Inferior parietal cortex (tissue), 1 donor: ENCODE measurements around the gene RAF1.
A peak's percentile ranks its signal among the peaks of the same experiment; 100 is the strongest.
"Not testable (repeated sequence)": the region's sequence is repeated elsewhere in the genome, so short reads cannot be mapped to it uniquely, and the experiment has no call there.

ENCODE experiments used
- DNase-seq: peaks from one replicate; pipeline ENCODE4 v3.0.0-alpha.2; 2016; ENCODE audit errors: extremely low spot score

The RAF1 gene

DNA sequence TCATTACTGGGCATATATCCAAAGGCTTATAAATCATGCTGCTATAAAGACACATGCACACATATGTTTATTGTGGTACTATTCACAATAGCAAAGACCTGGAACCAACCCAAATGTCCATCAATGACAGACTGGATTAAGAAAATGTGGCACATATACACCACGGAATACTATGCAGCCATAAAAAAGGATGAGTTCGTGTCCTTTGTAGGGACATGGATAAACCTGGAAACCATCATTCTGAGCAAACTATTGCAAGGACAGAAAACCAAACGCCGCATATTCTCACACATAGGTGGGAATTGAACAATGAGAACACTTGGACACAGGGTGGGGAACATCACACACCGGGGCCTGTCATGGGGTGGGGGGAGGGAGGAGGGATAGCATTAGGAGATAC, 23.1 kb downstream of the RAF1 start:
- DNase-seq = not testable (repeated sequence)

GRCh38 chr3:12638105-12638504, 25.8 kb downstream of the RAF1 start:
- DNase-seq = no peak

DNA sequence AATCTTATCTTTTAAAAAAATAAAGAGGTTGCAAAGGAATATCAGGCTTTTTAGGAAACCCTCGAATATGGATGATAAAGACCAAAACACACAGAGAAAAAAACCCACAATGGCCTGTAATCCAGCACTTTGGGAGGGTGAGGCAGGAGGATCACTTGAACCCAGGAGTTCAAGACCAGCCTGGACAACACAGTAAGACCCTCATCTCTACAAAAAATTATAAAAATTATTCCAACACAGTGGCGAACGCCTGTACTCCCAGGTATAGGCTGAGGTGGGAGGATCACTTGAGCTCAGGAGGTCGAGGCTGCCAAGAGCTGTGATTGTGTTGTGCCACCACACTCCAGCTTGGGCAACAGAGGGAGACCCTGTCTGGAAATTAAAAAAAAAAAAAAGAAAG, 30.8 kb downstream of the RAF1 start:
- DNase-seq = no peak

- DNase-seq = no peak
These were observed 31.4 kb downstream of the RAF1 start for GRCh38 chr3:12632523-12632922.

- DNase-seq = not testable (repeated sequence)
These were observed 33.1 kb downstream of the RAF1 start for GRCh38 chr3:12630843-12631242.

- DNase-seq = no peak
These were observed 33.6 kb downstream of the RAF1 start for GRCh38 chr3:12630292-12630691.

DNA sequence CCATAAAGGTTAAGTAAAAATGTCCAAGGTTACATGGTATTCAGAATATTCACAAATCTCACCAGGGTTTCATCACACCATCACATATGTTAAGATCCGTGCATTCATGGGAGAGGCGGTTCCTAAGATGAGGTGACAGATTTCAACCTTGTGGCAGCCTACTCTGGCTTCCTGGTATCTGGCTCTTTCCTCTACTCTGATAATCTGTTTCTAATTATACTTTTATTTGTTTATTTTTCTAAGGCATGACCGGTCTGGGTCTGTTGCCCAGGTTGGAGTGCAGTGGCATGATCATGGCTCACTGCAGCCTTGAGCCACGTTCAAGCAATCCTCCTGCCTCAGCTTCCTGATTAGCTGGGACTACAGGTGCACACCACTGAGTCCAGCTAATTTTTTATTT, 34.4 kb downstream of the RAF1 start:
- DNase-seq = no peak

GRCh38 chr3:12628813-12629212, 35.1 kb downstream of the RAF1 start:
- DNase-seq = no peak

DNA sequence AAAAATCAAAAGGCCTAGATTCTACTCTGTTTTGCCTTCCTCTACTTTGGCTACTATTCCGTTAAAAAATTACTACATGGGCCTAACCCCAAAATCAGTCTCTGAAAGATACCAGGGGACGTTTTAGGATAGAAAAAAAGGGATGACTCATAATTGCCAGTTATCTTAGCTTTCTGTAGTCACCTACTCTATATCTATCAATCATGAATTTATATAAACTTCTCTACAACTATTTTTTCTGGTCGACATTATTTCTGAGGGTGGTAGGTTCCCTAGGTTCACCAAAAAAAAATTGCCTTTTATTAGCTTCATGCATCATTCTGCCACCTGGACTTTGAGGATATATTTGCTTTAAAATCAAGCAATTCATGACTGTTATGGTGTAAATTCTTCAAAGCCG, 36.5 kb downstream of the RAF1 start:
- DNase-seq = no peak

DNA sequence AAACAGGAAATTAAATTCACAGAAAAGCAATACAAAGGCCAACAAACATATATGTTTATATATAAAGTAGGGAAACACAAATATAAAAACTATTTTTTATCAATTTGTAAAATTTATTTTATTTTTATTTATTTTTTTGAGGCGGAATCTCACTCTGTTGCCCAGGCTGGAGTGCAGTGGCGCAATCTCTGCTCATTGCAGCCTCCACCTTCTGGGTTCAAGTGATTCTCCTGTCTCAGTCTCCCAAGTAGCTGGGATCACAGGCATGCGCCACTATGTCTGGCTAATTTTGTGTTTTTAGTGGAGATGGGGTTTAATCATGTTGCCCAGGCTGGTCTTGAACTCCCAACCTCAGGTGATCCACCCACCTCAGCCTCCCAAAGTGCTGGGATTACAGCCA, 39.0 kb downstream of the RAF1 start:
- not testable (repeated sequence) for DNase-seq

DNA sequence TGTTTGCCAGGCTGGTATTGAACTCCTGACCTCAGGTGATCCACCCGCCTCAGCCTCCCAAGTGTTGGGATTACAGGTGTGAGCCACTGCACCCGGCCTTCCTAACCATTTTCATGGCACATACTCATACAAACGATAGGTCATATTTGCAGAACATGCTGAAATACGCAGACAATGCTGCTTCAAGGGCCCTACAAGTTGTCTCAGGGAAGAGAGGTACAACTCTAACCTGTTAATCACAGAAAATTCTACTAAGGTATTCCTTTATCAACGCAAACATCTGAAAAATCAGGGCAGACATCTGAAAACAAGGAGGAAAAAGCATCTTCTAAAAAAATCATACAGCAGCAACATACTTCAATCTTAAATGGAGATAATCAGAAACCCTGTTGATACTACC, 39.9 kb downstream of the RAF1 start:
- DNase-seq = no peak

DNA sequence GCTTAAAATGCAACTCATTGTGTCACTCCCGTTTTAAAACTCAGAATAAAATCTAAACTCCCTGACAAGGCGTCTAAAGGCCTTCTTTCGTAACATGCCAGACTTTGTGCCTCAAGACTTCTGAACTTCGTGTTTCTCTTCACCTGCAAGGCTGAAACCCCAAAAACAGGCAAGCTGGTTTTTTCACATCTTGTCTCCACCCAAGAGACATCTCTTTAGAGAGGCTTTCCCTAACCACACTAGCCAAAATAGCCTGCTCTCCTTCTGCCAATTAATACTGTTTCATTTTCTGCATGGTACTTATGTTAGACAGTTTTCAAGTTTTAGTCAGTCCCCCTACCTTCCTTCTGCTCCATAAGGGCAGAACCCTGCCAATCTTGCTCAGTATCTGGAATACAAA, 41.6 kb downstream of the RAF1 start:
- DNase-seq = no peak

GRCh38 chr3:12620729-12621128, 43.2 kb downstream of the RAF1 start:
- no peak for DNase-seq

DNA sequence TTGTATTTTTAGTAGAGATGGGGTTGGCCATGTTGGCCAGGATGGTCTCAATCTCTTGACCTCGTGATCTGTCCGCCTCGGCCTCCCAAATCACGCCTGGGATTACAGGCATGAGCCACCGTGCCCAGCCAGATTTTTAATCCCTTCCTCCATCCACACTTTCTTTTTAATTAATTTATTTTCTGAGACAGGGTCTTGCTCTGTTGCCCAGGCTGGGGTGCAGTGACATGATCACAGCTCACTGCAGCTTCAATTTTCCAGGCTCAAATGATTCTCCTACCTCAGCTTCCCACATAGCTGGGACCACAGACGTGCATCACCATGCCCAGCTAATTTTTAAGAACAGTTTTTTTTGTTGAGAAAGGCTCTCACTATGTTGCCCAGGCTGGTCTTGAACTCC, 43.6 kb downstream of the RAF1 start:
- no peak for DNase-seq

DNA sequence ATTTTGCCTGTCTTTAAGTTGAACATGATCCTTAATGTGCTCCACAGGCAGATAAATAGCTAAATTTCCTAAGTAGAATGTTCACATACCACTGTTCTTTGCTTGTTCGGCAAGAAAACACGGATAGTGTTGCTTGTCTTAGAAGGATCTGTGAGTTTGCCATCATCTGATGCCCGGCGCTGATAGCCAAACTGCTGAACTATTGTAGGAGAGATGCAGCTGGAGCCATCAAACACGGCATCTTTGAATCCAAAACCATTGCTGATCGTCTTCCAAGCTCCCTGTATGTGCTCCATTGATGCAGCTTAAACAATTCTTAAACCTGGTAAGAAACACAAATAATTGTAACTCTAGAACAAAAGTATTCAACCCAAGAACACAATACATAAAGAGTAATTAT, 45.5 kb downstream of the RAF1 start:
- DNase-seq = no peak

DNA sequence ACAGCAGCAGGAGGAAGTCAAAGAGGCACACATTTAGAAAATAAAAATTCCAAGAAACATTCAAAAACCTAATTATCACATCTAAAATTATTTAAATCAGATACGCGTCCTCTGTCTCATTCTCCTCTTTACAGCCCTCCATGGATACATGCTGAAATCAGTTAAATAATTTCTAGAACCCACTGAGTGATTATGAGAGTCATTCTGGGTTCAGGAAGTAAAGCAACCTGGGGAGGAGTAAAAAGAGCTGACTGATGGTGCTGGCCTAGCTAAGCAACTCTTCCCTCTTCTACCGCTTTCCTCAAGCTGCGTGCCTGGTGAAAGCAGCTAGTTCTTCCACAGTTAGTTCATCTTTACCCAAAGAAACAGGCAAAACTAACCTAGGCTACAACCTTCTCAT, 48.7 kb downstream of the RAF1 start:
- no peak for DNase-seq

DNA sequence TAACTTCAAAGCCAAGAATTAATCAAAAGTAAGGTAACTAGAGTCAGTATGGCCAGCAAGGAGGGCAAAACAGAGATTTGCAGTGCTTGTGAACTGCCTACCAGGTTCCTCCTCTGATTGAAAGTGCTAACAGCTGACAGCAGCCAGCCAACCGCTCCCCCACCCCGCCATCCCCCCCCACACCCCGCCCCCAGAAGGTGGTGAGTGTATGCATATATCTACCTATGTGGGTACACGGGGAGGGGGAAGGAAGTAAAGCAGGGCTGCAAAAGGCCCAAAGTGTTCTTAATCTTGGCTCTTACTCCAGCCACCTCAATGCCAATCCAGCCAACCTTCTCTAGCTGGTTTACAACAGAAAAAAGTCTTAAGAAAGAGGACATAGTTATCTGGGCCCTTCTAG, 50.7 kb downstream of the RAF1 start:
- DNase-seq = no peak

- no peak for DNase-seq
These were observed 51.2 kb downstream of the RAF1 start for GRCh38 chr3:12612514-12613226.

DNA sequence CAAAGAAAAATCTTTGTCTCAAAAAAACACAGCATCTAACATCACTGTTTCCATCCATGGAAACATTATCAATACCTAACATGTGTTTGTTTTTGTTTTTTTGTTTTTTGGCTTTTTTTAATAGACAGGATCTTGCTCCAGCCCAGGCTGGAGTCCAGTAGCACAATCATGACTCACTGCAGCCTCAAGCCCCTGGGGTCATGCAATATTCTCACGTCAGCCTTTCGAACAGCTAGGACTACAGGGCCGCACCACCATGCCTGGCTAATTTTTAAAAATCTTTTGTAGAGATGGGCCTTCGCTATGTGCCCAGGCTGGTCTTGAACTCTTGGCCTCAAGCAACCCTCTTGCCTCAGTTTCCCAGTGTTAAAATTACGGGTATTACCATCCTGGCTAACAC, 52.8 kb downstream of the RAF1 start:
- DNase-seq = no peak

DNA sequence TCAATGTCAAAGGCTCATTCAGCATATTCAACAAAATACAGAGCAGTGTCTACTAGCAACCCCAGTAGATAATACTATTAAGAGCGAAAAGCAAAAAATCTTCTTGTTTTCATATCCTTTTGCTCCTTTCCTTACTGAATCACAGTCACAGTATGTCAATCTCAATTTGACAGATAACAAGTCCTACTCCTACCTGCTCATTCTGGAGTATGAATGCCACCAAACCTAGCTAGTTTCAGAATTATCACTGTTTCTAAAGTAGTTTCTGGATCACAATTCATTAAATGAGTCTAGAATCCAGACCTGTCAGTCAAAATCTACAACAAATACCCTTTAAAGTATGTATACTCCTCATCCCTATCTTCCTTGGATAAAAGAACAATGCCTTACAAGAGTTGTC, 55.5 kb downstream of the RAF1 start:
- no peak for DNase-seq

- no peak for DNase-seq
These were observed 59.9 kb downstream of the RAF1 start for GRCh38 chr3:12603969-12604368.

DNA sequence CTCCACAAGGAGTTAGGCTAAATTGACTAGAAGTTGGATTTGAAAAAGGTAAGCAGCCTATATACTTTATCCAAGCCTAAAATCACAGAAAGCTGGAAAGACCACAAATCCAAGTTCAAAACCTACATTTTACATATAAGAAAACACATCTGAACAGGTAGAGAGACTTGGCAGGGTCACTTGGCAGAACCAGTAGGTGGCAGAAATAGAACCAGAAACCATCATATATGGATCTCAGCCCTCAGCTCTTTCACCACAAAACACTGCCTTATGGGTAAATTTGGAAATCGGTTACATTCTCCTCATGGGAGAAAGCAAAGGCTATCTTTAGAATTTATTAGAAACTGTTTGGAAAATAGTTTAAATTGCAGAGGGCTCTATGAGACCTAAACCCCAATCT, 62.8 kb downstream of the RAF1 start:
- no peak for DNase-seq

DNA sequence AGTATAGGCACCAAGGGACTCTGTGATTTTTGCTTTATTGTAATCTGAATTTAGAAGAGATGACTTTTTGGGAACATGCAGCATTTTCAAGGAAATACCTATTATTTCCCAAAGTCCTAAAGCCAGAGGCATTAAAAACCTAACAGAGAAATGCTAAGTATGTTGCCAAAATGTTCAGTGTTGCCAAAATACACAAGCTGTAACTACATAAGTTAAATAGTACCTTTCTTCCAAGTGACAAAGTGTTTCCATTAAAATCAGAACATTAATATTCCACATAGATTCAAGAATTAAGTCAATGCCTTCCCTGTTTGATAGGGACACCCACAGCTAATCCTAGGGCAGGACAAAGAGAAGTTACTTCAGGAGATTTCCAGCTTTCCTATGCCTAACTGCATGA, 65.0 kb downstream of the RAF1 start:
- no peak for DNase-seq

DNA sequence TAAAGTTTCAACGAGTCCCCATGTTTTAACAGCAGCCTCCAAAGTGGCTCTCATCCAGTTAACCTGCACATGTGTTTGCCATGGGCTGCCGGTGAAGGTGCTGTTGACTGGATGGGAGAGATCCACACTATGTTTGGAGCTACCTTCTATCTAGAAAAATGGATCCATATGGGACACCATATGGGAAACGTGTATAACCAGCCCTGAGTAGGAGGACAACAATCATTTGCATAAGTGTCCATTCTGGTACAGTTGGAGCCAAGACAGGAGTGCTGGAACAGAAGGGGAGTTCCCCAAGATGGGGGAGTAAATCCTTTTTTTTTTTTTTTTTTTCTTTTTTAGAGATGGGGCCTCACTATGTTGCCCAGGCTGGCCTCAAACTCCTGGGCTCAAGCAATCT, 70.4 kb downstream of the RAF1 start:
- peak; percentile 39 for DNase-seq
